ENCODE measurements around the gene GLIPR2. TPM values are rescaled to one million over a fixed set of nuclear protein-coding genes. Genes with fewer than 3 reads are reported as not detected.
"Not testable (repeated sequence)": the region's sequence is repeated elsewhere in the genome, so short reads cannot be mapped to it uniquely, and the experiment has no call there.

The GLIPR2 gene
- total RNA-seq, 3 donors from 2014 or later, result 5.3 to 7.6 (median 6.1) TPM

DNA sequence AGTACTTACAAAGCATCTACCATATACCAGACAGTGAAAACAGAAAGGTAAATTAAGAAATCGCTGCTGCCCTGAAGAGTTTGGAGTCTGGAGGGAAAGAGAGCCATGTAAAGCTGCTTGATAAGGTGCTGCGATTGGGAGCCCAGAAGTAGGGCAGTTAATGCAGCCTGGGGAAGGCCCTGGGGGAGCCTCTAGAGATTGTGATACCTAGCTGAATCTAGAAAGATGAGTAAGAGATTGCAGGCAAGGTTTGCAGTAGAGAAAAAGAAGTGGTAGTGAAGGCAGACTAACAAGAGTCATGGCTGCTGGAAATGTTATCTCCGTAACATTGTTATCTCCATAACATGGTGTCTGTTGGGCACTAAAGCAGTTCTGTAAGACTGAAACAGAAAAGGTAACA is 24.0 kb upstream of the GLIPR2 start:
- DNase-seq, result no peak
- no peaks in the 10 kb centered on the region for H3K27me3 Mint-ChIP-seq (ENCODE audit: low read depth)
- no peak overlapping the region for H3K4me3 Mint-ChIP-seq
- H3K9me3 Mint-ChIP-seq, result no peaks in the 10 kb centered on the region
- peaks cover 17% of the 10 kb centered on the region for H3K36me3 Mint-ChIP-seq (ENCODE audit: insufficient read depth)
- no peak for ATAC-seq
- H3K4me1 Mint-ChIP-seq (ENCODE audit: low read depth), result peaks cover 2% of the 10 kb centered on the region

DNA sequence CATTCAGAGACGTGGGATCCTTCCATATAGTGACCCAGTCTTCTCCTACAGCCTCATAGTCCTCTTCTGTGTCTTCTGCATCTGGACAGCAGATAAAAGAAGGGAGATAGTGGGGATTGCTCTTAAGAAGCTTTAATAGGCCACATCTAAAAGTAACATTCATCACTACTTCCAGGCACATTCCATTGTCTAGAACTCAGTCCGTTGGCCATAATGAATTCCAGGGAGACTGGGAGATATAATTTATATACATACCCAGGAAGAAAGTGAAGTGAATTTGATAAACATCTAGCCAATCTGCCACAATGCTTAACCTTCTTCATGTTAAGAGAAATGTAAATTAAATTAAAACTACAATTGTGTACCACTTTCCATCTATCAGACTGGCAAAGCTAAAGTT is 22.5 kb upstream of the GLIPR2 start:
- H3K36me3 Mint-ChIP-seq (ENCODE audit: insufficient read depth), result peaks cover 15% of the 10 kb centered on the region
- H3K27me3 Mint-ChIP-seq (ENCODE audit: low read depth), result no peaks in the 10 kb centered on the region
- DNase-seq (no peak), ATAC-seq (no peak)
- no peaks in the 10 kb centered on the region for H3K9me3 Mint-ChIP-seq
- no peaks in the 10 kb centered on the region for H3K4me1 Mint-ChIP-seq (ENCODE audit: low read depth)
- H3K4me3 Mint-ChIP-seq, result no peak overlapping the region

DNA sequence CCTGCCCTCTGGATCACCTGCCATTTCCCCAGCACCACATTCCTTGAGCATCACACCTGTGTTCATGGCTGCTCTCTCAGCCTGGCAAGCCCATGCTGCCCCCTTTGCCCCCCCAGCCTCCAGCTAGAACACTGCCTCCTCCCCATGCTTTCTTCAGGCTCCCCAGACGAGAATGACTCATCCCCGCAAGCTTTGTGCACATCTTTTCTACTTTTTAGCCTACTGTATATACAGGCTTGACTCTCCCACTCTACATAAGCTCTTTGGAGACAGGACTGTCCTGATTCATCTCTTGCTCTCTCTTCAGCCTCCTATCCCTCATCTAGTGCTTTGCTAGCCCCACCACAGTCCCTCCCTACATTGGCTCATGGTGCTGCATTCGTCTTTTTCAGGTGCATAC is 19.9 kb upstream of the GLIPR2 start:
- peaks cover 10% of the 10 kb centered on the region for H3K36me3 Mint-ChIP-seq (ENCODE audit: insufficient read depth)
- no peaks in the 10 kb centered on the region for H3K27me3 Mint-ChIP-seq (ENCODE audit: low read depth)
- no peak for ATAC-seq
- H3K4me3 Mint-ChIP-seq, result no peak overlapping the region
- no peaks in the 10 kb centered on the region for H3K4me1 Mint-ChIP-seq (ENCODE audit: low read depth)
- DNase-seq, result no peak
- no peaks in the 10 kb centered on the region for H3K9me3 Mint-ChIP-seq

GRCh38 chr9:36118201-36118600 is 18.3 kb upstream of the GLIPR2 start:
- H3K36me3 Mint-ChIP-seq (ENCODE audit: insufficient read depth), result peaks cover 19% of the 10 kb centered on the region
- no peaks in the 10 kb centered on the region for H3K27me3 Mint-ChIP-seq (ENCODE audit: low read depth)
- no peak for ATAC-seq
- DNase-seq, result no peak
- H3K4me1 Mint-ChIP-seq (ENCODE audit: low read depth), result no peaks in the 10 kb centered on the region
- H3K4me3 Mint-ChIP-seq, result no peak overlapping the region
- H3K9me3 Mint-ChIP-seq, result no peaks in the 10 kb centered on the region

GRCh38 chr9:36118706-36119105 is 17.8 kb upstream of the GLIPR2 start:
- DNase-seq, result no peak
- Mint-ChIP-seq H3K27me3 (ENCODE audit: low read depth) (no peaks in the 10 kb centered on the region), H3K9me3 (no peaks in the 10 kb centered on the region), H3K4me1 (ENCODE audit: low read depth) (no peaks in the 10 kb centered on the region), H3K36me3 (ENCODE audit: insufficient read depth) (peaks cover 19% of the 10 kb centered on the region), H3K4me3 (no peak overlapping the region)
- no peak for ATAC-seq

DNA sequence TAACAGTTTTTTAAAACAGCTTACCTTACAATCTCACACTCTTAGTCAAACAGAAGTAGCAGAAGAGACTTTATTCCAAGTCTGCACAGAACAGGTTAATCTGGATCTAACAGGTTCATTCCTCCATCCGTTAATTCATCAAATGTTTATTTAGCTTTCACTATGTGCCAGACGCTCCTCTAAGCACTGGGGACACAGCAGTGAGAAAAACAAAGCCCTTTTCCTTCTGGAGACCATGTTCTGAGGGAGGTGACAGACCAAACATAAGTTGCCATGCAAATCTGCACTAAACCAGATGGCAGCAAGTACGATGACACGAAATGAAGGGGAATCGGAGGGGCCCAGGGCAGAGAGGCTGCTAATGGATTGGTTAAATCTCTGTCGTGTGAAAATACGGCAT is 17.1 kb upstream of the GLIPR2 start:
- Mint-ChIP-seq H3K4me1 (ENCODE audit: low read depth) (no peaks in the 10 kb centered on the region), H3K4me3 (no peak overlapping the region), H3K27me3 (ENCODE audit: low read depth) (no peaks in the 10 kb centered on the region), H3K36me3 (ENCODE audit: insufficient read depth) (peaks cover 19% of the 10 kb centered on the region), H3K9me3 (no peaks in the 10 kb centered on the region)
- ATAC-seq (no peak), DNase-seq (no peak)

- no peaks in the 10 kb centered on the region for H3K27me3 Mint-ChIP-seq (ENCODE audit: low read depth)
- peaks cover 19% of the 10 kb centered on the region for H3K36me3 Mint-ChIP-seq (ENCODE audit: insufficient read depth)
- peaks cover 7% of the 10 kb centered on the region for H3K4me1 Mint-ChIP-seq (ENCODE audit: low read depth)
- no peak for DNase-seq
- H3K9me3 Mint-ChIP-seq, result no peaks in the 10 kb centered on the region
- no peak overlapping the region for H3K4me3 Mint-ChIP-seq
- ATAC-seq, result no peak
Measured at GRCh38 chr9:36120705-36121104, 15.8 kb upstream of the GLIPR2 start.

DNA sequence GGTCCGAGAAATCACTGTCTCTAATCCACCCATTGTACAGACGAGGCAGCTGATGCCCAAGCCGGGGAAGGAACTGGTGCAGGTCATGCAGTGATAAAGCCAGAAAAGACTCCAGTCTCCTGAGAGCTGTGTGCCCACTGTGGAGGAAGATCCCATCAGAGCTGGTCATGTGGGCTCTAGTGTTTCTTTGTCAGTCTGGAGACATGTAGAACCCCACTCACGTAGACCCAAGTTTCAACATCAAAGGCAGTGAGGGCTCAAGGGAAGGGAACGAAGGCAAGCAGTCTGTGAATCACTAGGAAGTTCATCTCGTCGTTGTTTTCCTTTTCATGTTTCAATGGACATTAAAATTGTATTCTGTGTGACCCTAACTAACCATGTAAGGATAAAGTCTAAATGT is 14.6 kb upstream of the GLIPR2 start:
- Mint-ChIP-seq H3K36me3 (ENCODE audit: insufficient read depth) (peaks cover 19% of the 10 kb centered on the region), H3K4me3 (no peak overlapping the region), H3K4me1 (ENCODE audit: low read depth) (peaks cover 13% of the 10 kb centered on the region), H3K9me3 (no peaks in the 10 kb centered on the region), H3K27me3 (ENCODE audit: low read depth) (no peaks in the 10 kb centered on the region)
- no peak for DNase-seq
- no peak for ATAC-seq

DNA sequence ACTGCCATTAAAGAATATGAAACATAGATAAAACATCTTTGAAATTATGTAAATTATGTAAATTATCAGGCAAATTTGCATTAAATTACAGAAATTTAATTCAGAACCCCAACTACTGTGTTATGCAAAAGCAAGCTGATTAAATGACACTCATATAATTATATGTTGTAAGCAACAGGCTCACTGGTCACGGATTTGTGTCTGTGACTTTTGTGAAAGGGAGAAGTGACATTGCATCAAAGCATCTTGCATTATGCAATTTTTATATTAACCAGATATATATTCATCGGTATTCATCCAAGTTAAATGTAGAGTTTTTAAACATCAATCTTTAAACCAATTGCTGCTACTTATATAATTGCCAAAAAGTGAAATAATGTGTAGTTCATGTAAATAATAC is 13.0 kb upstream of the GLIPR2 start:
- Mint-ChIP-seq H3K9me3 (no peaks in the 10 kb centered on the region), H3K4me3 (no peak overlapping the region), H3K4me1 (ENCODE audit: low read depth) (peaks cover 28% of the 10 kb centered on the region), H3K27me3 (ENCODE audit: low read depth) (no peaks in the 10 kb centered on the region), H3K36me3 (ENCODE audit: insufficient read depth) (peaks cover 14% of the 10 kb centered on the region)
- DNase-seq, result no peak
- ATAC-seq, result no peak

DNA sequence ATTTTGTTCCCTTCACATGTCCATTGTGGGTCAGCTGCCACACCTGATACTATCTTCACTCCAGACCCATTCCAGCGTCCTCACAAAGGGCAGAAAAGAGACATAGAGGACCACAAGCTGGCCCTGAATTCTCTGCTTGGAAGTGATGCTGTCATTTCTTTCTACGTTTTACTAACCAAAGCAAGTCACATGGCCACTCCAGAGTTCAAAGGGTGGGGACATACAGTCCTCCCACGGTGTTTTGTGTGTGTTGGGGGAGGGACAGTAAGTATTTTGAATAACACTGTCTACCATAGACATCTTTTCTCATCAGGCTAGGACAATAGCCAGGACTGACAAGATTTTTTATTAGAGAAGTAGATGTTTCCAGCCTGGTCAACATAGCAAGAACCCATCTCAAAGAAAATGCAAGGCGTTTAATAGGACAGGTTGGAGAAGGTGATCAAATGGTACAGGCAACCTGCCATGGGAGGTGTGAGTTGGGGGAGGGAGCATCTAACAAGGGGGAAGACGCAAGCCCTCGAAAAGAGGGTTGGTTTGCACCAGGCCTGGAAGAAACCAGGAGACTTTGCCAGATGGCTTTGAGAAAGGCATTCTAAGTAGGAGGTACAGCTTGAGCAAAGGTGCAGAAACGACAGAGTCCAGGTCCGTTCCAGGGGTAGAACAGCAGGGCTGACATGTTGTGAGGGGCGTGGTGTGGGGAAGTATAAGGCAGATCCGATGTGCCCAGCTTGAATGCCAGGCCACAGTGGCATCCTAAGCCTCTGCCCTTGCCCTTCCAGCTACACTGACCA is 11.3 kb upstream of the GLIPR2 start:
- Mint-ChIP-seq H3K9me3 (no peaks in the 10 kb centered on the region), H3K4me3 (no peak overlapping the region), H3K4me1 (ENCODE audit: low read depth) (peaks cover 28% of the 10 kb centered on the region), H3K27me3 (ENCODE audit: low read depth) (no peaks in the 10 kb centered on the region), H3K36me3 (ENCODE audit: insufficient read depth) (peaks cover 10% of the 10 kb centered on the region)
- DNase-seq (no peak), ATAC-seq (no peak)

DNA sequence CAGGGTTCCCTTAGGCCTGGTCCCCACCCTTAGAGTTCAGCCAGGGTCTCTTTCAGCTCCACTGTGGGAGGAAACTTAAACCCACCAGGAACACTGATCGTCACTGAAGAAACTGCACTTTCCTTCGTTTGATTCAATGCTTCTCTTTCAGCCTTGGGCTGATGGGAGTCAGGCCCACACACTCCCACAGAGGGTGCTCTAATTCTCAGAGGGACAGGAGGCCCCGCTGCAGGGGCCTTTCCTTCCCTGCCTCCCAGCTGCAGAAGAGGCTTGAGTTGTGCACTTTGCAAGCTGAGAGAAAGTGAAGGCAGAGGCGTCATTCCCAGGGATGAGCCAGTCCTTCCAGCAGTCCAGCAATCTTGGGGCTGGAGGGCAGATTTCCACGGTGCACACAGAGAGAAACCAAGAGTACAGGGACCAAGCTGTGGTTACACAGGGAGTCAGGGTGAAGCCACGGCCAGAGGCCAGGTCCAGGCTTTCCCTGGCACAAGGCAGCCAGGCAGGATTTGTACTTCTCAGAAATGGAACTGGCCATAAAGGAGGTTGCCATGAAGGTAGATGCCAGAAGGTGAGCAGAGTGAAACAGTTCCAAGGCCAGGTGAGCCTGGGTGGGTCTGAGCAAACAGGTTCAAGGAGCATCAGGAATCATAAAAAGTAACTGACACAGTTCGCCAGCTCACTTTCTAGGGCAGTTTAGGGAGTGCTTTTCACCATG is 10.4 kb upstream of the GLIPR2 start:
- no peaks in the 10 kb centered on the region for H3K9me3 Mint-ChIP-seq
- ATAC-seq (no peak), DNase-seq (no peak)
- no peak overlapping the region for H3K4me3 Mint-ChIP-seq
- H3K27me3 Mint-ChIP-seq (ENCODE audit: low read depth), result no peaks in the 10 kb centered on the region
- H3K4me1 Mint-ChIP-seq (ENCODE audit: low read depth), result peaks cover 28% of the 10 kb centered on the region
- H3K36me3 Mint-ChIP-seq (ENCODE audit: insufficient read depth), result peaks cover 10% of the 10 kb centered on the region

DNA sequence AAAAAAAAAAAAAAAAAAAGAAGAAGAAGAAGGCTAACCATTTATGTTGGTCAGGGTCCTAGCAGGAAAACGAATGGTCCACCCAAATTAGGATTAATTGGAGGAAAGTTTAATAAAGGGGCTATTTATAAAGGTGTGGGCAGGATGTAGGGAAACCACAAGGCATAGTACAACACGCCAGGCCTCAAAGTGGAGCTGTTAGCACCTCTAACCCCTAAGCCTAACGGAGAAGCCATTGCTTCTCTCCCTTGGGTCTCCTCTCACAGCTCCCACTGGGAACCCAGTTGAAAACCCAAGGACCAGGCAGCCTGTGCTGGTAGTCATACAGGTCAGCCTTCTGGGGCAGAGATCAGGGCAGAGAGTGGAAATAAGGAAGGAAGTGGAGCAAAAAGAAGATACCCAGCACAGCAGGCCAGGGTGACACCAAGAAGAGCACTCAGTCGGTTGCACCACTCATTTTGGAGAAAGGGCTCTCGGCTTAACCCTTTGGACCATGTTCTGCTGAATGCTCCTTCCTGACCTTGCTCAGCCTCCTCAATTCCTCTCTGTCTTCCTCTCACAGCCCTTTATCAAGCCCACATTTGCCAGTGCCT is 8.8 kb upstream of the GLIPR2 start:
- Mint-ChIP-seq H3K9me3 (no peaks in the 10 kb centered on the region), H3K36me3 (ENCODE audit: insufficient read depth) (peaks cover 4% of the 10 kb centered on the region), H3K4me1 (ENCODE audit: low read depth) (peaks cover 30% of the 10 kb centered on the region), H3K27me3 (ENCODE audit: low read depth) (no peaks in the 10 kb centered on the region), H3K4me3 (no peak overlapping the region)
- DNase-seq, result no peak
- no peak for ATAC-seq

DNA sequence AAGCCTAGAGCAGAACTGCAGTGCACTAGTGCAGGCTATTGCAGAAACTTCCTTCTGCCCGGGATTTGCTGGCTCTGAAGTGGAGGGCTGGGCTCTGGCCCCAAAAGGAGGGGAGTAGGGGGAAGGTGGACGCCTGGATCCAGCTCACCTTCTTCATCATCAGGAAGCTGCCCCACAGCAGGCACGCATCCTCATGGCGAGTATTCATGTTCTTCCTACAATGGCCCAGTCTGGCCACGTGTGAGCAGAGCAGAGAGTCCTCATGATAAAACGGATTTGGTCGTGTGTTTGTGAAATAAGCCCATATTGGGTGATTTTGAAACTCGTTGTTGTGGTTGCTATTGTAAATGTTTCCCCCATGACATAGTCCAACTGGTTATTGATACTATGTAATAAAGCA is 8.2 kb upstream of the GLIPR2 start:
- no peak for DNase-seq
- H3K4me3 Mint-ChIP-seq, result no peak overlapping the region
- no peak for ATAC-seq

DNA sequence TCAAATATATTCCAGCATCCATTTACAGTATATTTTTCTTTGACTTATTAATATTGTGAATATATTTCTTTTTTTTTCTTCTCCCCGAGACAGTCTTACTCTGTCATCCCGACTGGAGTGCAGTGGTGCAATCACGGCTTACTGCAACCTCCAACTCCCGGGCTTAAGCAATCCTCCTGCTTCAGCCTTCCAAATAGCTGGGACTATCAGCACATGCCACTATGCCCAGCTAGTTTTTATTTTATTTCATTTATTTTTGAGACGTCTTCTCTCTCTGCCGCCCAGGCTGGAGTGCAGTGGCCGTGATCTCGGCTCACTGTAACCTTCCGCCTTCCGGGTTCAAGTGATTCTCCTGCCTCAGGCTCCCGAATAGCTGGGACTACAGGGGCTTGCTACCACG is 7.4 kb upstream of the GLIPR2 start:
- H3K4me1 Mint-ChIP-seq (ENCODE audit: low read depth), result peaks cover 30% of the 10 kb centered on the region
- DNase-seq (no peak), ATAC-seq (no peak)
- no peak overlapping the region for H3K4me3 Mint-ChIP-seq
- no peaks in the 10 kb centered on the region for H3K36me3 Mint-ChIP-seq (ENCODE audit: insufficient read depth)
- no peaks in the 10 kb centered on the region for H3K27me3 Mint-ChIP-seq (ENCODE audit: low read depth)
- no peaks in the 10 kb centered on the region for H3K9me3 Mint-ChIP-seq

More for the DNA sequence above, 8.2 kb upstream of the GLIPR2 start:
- H3K36me3 Mint-ChIP-seq (ENCODE audit: insufficient read depth), result no peaks in the 10 kb centered on the region
- H3K4me1 Mint-ChIP-seq (ENCODE audit: low read depth), result peaks cover 30% of the 10 kb centered on the region
- no peaks in the 10 kb centered on the region for H3K9me3 Mint-ChIP-seq
- no peaks in the 10 kb centered on the region for H3K27me3 Mint-ChIP-seq (ENCODE audit: low read depth)

DNA sequence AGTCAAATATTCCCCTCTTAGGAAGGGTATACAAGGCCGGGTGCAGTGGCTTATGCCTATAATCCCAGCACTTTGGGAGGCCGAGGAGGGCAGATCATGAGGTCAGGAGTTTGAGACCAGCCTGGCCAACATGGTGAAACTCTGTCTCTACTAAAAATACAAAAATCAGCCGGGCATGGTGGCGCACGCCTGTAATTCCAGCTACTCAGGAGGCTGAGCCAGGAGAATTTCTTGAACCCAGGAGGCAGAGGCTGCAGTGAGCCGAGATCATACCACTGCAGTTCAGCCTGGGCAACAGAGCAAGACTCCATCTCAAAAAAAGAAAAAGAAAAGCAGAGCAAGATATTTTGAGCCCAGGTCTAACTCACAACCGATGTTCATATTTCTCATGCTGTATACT is 4.9 kb upstream of the GLIPR2 start:
- H3K9me3 Mint-ChIP-seq; H3K27me3 Mint-ChIP-seq (ENCODE audit: low read depth); ATAC-seq; H3K36me3 Mint-ChIP-seq (ENCODE audit: insufficient read depth); DNase-seq; H3K4me3 Mint-ChIP-seq: not testable (repeated sequence)
- H3K4me1 Mint-ChIP-seq (ENCODE audit: low read depth), result peaks cover 26% of the 10 kb centered on the region
